Vagina (tissue), 2 donors: Measurements from ENCODE around the gene NR3C2. TPM values are rescaled to one million over a fixed set of nuclear protein-coding genes. Genes with fewer than 3 reads are reported as not detected.

ENCODE experiments used
- DNase-seq, 2 donors: peaks; one replicate each; pipeline ENCODE4 v3.0.0-alpha.2; 2017; ENCODE audit errors: extremely low spot score in 2 of 2
- H3K27ac ChIP-seq: fragments of 200-600 bp; sonication (generic); one replicate; pipeline ENCODE4 v1.5.1; 2019
- H3K27me3 ChIP-seq: fragments of 200-600 bp; sonication (generic); one replicate; pipeline ENCODE4 v1.5.1; 2019
- H3K36me3 ChIP-seq, 2 donors: fragments of 200-600 bp; sonication (generic); one replicate each; pipeline ENCODE4 v1.5.1; 2017 to 2019
- H3K4me1 ChIP-seq: fragments of 200-600 bp; sonication (generic); one replicate; pipeline ENCODE4 v1.5.1; 2019
- H3K4me3 ChIP-seq, 2 donors: fragments of 200-600 bp; sonication (generic); 1 replicate in 1 of 2; 2 replicates in 1 of 2; pipeline ENCODE4 v1.5.1; 2016 to 2019
- H3K9me3 ChIP-seq: fragments of 200-600 bp; sonication (generic); one replicate; pipeline ENCODE4 v1.5.1; 2019
- CTCF ChIP-seq, 3 experiments: fragments of 450-650 bp in 2 of 3; fragments of 200-600 bp in 1 of 3; sonication (generic) in 1 of 3; IDR thresholded peaks; one replicate each; pipeline ENCODE4 v1.5.1; 2017 to 2019; ENCODE audit warnings: antibody characterized with exemption in 3 of 3, mild to moderate bottlenecking in 2 of 3, moderate library complexity in 2 of 3
- POLR2A ChIP-seq, 2 donors: fragments of 450-650 bp; IDR thresholded peaks; one replicate each; pipeline ENCODE4 v1.6.1; 2017; ENCODE audit warnings: antibody characterized with exemption in 2 of 2, mild to moderate bottlenecking in 2 of 2, moderate library complexity in 2 of 2
- POLR2AphosphoS5 ChIP-seq, 2 donors: sonication (generic); formaldehyde crosslinking; IDR thresholded peaks; one replicate each; pipeline ENCODE4 v1.9.0; 2017; ENCODE audit warnings: antibody characterized with exemption in 2 of 2, mild to moderate bottlenecking in 2 of 2, low read depth in 1 of 2; ENCODE audit not compliant: insufficient read depth in 1 of 2
- intact Hi-C: fragments of 100-400 bp; cut with DNase I; formaldehyde crosslinking; loops from one replicate; pipeline ENCODE4 v1.15.1; 2023
- total RNA-seq: library from RNA; depleted of rRNA; stranded (reverse); fragments of >200 nt; gene quantifications from one replicate; pipeline ENCODE4 v1.2.3, GENCODE V29; 2016

Gene NR3C2
- total RNA-seq, 1 donor from 2014 or later: 9.6 TPM

- Histone ChIP-seq H3K9me3 (no peaks in the 10 kb centered on the region), H3K27ac (no peak overlapping the region), H3K4me3 (no peak overlapping the region), H3K36me3 (no peaks in the 10 kb centered on the region), H3K4me1 (no peaks in the 10 kb centered on the region), H3K27me3 (no peaks in the 10 kb centered on the region)
- DNase-seq: no peak
- TF ChIP-seq POLR2A (IDR thresholded peaks at IDR 0.05): no peak
- no peak for TF ChIP-seq CTCF (IDR thresholded peaks at IDR 0.05)
- no peak for TF ChIP-seq POLR2AphosphoS5 (IDR thresholded peaks at IDR 0.05; ENCODE audit: insufficient read depth in 1 of 2, low read depth in 1 of 2)
- intact Hi-C loops: no loop called here
Observed at GRCh38 chr4:148341980-148342800, 100.0 kb downstream of the NR3C2 start.

- Histone ChIP-seq H3K27me3 (no peaks in the 10 kb centered on the region), H3K4me3 (no peak overlapping the region), H3K27ac (no peak overlapping the region), H3K9me3 (no peaks in the 10 kb centered on the region), H3K36me3 (no peaks in the 10 kb centered on the region), H3K4me1 (peaks cover 4% of the 10 kb centered on the region)
- intact Hi-C loops: no loop called here
- no peak for DNase-seq
- TF ChIP-seq CTCF (IDR thresholded peaks at IDR 0.05): no peak
- TF ChIP-seq POLR2AphosphoS5 (IDR thresholded peaks at IDR 0.05; ENCODE audit: insufficient read depth in 1 of 2, low read depth in 1 of 2): no peak
- no peak for TF ChIP-seq POLR2A (IDR thresholded peaks at IDR 0.05)
Observed at GRCh38 chr4:148335133-148335532, 107.1 kb downstream of the NR3C2 start.

- Histone ChIP-seq H3K4me3 (no peak overlapping the region), H3K9me3 (no peaks in the 10 kb centered on the region), H3K27ac (no peak overlapping the region), H3K27me3 (no peaks in the 10 kb centered on the region), H3K4me1 (peaks cover 4% of the 10 kb centered on the region), H3K36me3 (no peaks in the 10 kb centered on the region)
- DNase-seq: no peak
- TF ChIP-seq POLR2AphosphoS5 (IDR thresholded peaks at IDR 0.05; ENCODE audit: insufficient read depth in 1 of 2, low read depth in 1 of 2) (no peak), POLR2A (IDR thresholded peaks at IDR 0.05) (no peak), CTCF (IDR thresholded peaks at IDR 0.05) (no peak)
- intact Hi-C loops: no loop called here
Observed at GRCh38 chr4:148333265-148333664, 108.9 kb downstream of the NR3C2 start.

- peaks cover 4% of the 10 kb centered on the region for H3K4me1 ChIP-seq
- no peak overlapping the region for H3K27ac ChIP-seq
- no peak for DNase-seq
- no peaks in the 10 kb centered on the region for H3K9me3 ChIP-seq
- no peaks in the 10 kb centered on the region for H3K36me3 ChIP-seq
- intact Hi-C loops: no loop called here
- TF ChIP-seq POLR2A (IDR thresholded peaks at IDR 0.05): no peak
- TF ChIP-seq POLR2AphosphoS5 (IDR thresholded peaks at IDR 0.05; ENCODE audit: insufficient read depth in 1 of 2, low read depth in 1 of 2): no peak
- TF ChIP-seq CTCF (IDR thresholded peaks at IDR 0.05): no peak
- no peaks in the 10 kb centered on the region for H3K27me3 ChIP-seq
- no peak overlapping the region for H3K4me3 ChIP-seq
Observed at GRCh38 chr4:148332486-148332885, 109.7 kb downstream of the NR3C2 start.

GRCh38 chr4:148330724-148331123 is 111.5 kb downstream of the NR3C2 start:
- no peaks in the 10 kb centered on the region for H3K27me3 ChIP-seq
- peaks cover 4% of the 10 kb centered on the region for H3K4me1 ChIP-seq
- no peak overlapping the region for H3K27ac ChIP-seq
- no peak for DNase-seq
- TF ChIP-seq CTCF (IDR thresholded peaks at IDR 0.05) (no peak), POLR2AphosphoS5 (IDR thresholded peaks at IDR 0.05; ENCODE audit: insufficient read depth in 1 of 2, low read depth in 1 of 2) (no peak), POLR2A (IDR thresholded peaks at IDR 0.05) (no peak)
- H3K36me3 ChIP-seq: no peaks in the 10 kb centered on the region
- H3K4me3 ChIP-seq: no peak overlapping the region
- intact Hi-C loops: no loop called here
- no peaks in the 10 kb centered on the region for H3K9me3 ChIP-seq
